Effector memory CD4-positive, alpha-beta T cell (primary cell): ENCODE measurements around the gene BAG1.

ENCODE experiments used
- DNase-seq, 3 donors: peaks; one replicate each; pipeline ENCODE4 v3.0.0-alpha.2; 2020
- H3K27ac ChIP-seq: 2 replicates; pipeline ENCODE4 v1.7.0; 2013; ENCODE audit warnings: mild to moderate bottlenecking, low read length, moderate library complexity; ENCODE audit not compliant: insufficient read depth, poor library complexity, severe bottlenecking
- H3K27me3 ChIP-seq: replicated peaks from 2 replicates; pipeline ENCODE4 v1.7.0; 2013; ENCODE audit warnings: mild to moderate bottlenecking, low read length; ENCODE audit not compliant: insufficient read depth, control insufficient read depth, poor library complexity, severe bottlenecking
- H3K36me3 ChIP-seq: 2 replicates; pipeline ENCODE4 v1.7.0; 2013; ENCODE audit warnings: mild to moderate bottlenecking, low read length, moderate library complexity; ENCODE audit not compliant: control insufficient read depth, insufficient read depth
- H3K4me1 ChIP-seq: 2 replicates; pipeline ENCODE4 v1.7.0; 2013; ENCODE audit warnings: low read length, mild to moderate bottlenecking; ENCODE audit not compliant: control insufficient read depth, insufficient read depth, poor library complexity, severe bottlenecking
- H3K4me3 ChIP-seq: 2 replicates; pipeline ENCODE4 v1.7.0; 2013; ENCODE audit warnings: low read length, low read depth, mild to moderate bottlenecking; ENCODE audit not compliant: insufficient read depth, poor library complexity, severe bottlenecking
- H3K9me3 ChIP-seq: 2 replicates; pipeline ENCODE4 v1.7.0; 2013; ENCODE audit warnings: mild to moderate bottlenecking, low read length, moderate library complexity; ENCODE audit not compliant: control insufficient read depth

The BAG1 gene

GRCh38 chr9:33248606-33249005 is 15.9 kb downstream of the BAG1 start:
- H3K27me3 ChIP-seq: no peaks in the 10 kb centered on the region
- no peak for DNase-seq
- H3K4me1 ChIP-seq: no peaks in the 10 kb centered on the region
- no peak overlapping the region for H3K27ac ChIP-seq
- no peak overlapping the region for H3K4me3 ChIP-seq
- no peaks in the 10 kb centered on the region for H3K9me3 ChIP-seq
- H3K36me3 ChIP-seq: peaks cover 10% of the 10 kb centered on the region

GRCh38 chr9:33246269-33246860 is 18.1 kb downstream of the BAG1 start:
- Histone ChIP-seq H3K36me3 (no peaks in the 10 kb centered on the region), H3K4me1 (no peaks in the 10 kb centered on the region)

GRCh38 chr9:33245341-33245740 is 19.2 kb downstream of the BAG1 start:
- no peak overlapping the region for H3K4me3 ChIP-seq
- no peaks in the 10 kb centered on the region for H3K9me3 ChIP-seq
- H3K27ac ChIP-seq: no peak overlapping the region
- no peaks in the 10 kb centered on the region for H3K4me1 ChIP-seq
- DNase-seq: no peak
- no peaks in the 10 kb centered on the region for H3K27me3 ChIP-seq
- no peaks in the 10 kb centered on the region for H3K36me3 ChIP-seq

More at GRCh38 chr9:33246269-33246860, 18.1 kb downstream of the BAG1 start:
- H3K27ac ChIP-seq: no peak overlapping the region
- H3K4me3 ChIP-seq: no peak overlapping the region
- no peaks in the 10 kb centered on the region for H3K27me3 ChIP-seq
- no peak for DNase-seq
- no peaks in the 10 kb centered on the region for H3K9me3 ChIP-seq

- no peak overlapping the region for H3K4me3 ChIP-seq
- no peak for DNase-seq
- H3K9me3 ChIP-seq: no peaks in the 10 kb centered on the region
- H3K4me1 ChIP-seq: no peaks in the 10 kb centered on the region
- H3K27me3 ChIP-seq: no peaks in the 10 kb centered on the region
- no peaks in the 10 kb centered on the region for H3K36me3 ChIP-seq
- H3K27ac ChIP-seq: no peak overlapping the region
Measured at GRCh38 chr9:33244137-33244784, 20.2 kb downstream of the BAG1 start.

GRCh38 chr9:33242609-33243134 is 21.8 kb downstream of the BAG1 start:
- no peaks in the 10 kb centered on the region for H3K4me1 ChIP-seq
- no peaks in the 10 kb centered on the region for H3K27me3 ChIP-seq
- H3K4me3 ChIP-seq: no peak overlapping the region
- H3K9me3 ChIP-seq: no peaks in the 10 kb centered on the region
- no peak for DNase-seq
- H3K36me3 ChIP-seq: no peaks in the 10 kb centered on the region
- H3K27ac ChIP-seq: no peak overlapping the region

GRCh38 chr9:33241298-33241697 is 23.2 kb downstream of the BAG1 start:
- Histone ChIP-seq H3K27ac (no peak overlapping the region), H3K9me3 (no peaks in the 10 kb centered on the region), H3K4me1 (no peaks in the 10 kb centered on the region), H3K36me3 (no peaks in the 10 kb centered on the region), H3K27me3 (no peaks in the 10 kb centered on the region), H3K4me3 (no peak overlapping the region)
- DNase-seq: no peak

- no peaks in the 10 kb centered on the region for H3K4me1 ChIP-seq
- H3K27ac ChIP-seq: no peak within 1 kb of the TSS
- no peaks in the 10 kb centered on the region for H3K27me3 ChIP-seq
- no peak within 1 kb of the TSS for H3K4me3 ChIP-seq
- H3K9me3 ChIP-seq: no peaks in the 10 kb centered on the region
- H3K36me3 ChIP-seq: no peaks in the 10 kb centered on the region
- no peak for DNase-seq
Measured at GRCh38 chr9:33239921-33240320, 24.6 kb downstream of the BAG1 start, which contains the start of gene SPINK4. Gene SPINK4, plus strand, starts transcription at chr9:33240167. Its CDS starts 42 bp downstream, at chr9:33240209.

GRCh38 chr9:33236571-33236970 is 27.9 kb downstream of the BAG1 start:
- Histone ChIP-seq H3K9me3 (no peaks in the 10 kb centered on the region), H3K27ac (no peak overlapping the region), H3K36me3 (no peaks in the 10 kb centered on the region), H3K4me1 (no peaks in the 10 kb centered on the region), H3K27me3 (no peaks in the 10 kb centered on the region), H3K4me3 (no peak overlapping the region)
- no peak for DNase-seq

- no peak overlapping the region for H3K27ac ChIP-seq
- no peak for DNase-seq
- no peaks in the 10 kb centered on the region for H3K4me1 ChIP-seq
- H3K9me3 ChIP-seq: no peaks in the 10 kb centered on the region
- H3K27me3 ChIP-seq: no peaks in the 10 kb centered on the region
- H3K36me3 ChIP-seq: no peaks in the 10 kb centered on the region
- no peak overlapping the region for H3K4me3 ChIP-seq
Measured at GRCh38 chr9:33234511-33235467, 29.7 kb downstream of the BAG1 start.
